ENCODE measurements around the gene GABRG3. TPM values are rescaled to one million over a fixed set of nuclear protein-coding genes. Genes with fewer than 3 reads are reported as not detected.

The GABRG3 gene
- total and polyA plus RNA-seq, 2 experiments from 2014 or later, result 0.15 to 0.43 TPM

- Histone ChIP-seq H3K4me2 (no peak overlapping the region), H4K20me1 (ENCODE audit: insufficient read depth, poor library complexity, severe bottlenecking) (no peaks in the 10 kb centered on the region), H3K9me2 (replicated peaks; ENCODE audit: insufficient read depth) (no peaks in the 10 kb centered on the region), H3K4me1 (ENCODE audit: insufficient read depth) (no peaks in the 10 kb centered on the region), H3K27ac (no peak overlapping the region), H3K36me3 (replicated peaks; ENCODE audit: insufficient read depth, low read depth) (no peaks in the 10 kb centered on the region), H3K9me3 (ENCODE audit: low read depth) (no peaks in the 10 kb centered on the region), H3K79me2 (no peaks in the 10 kb centered on the region), H3K27me3 (no peaks in the 10 kb centered on the region), H3K4me3 (no peak overlapping the region), H2AFZ (no peak overlapping the region)
- 91% methylated on average over 14 of the region's 14 CpGs for WGBS (ENCODE audit: low lambda C conversion rate, missing lambda C conversion rate)
- TF ChIP-seq EZH2 (IDR thresholded peaks at IDR 0.05; ENCODE audit: borderline replicate concordance) (no peak), EZH2phosphoT487 (IDR thresholded peaks at IDR 0.05; ENCODE audit: low read depth, severe bottlenecking, unreplicated experiment) (no peak), CTCF (IDR thresholded peaks at IDR 0.05; ENCODE audit: poor library complexity) (no peak)
- DNase-seq (ENCODE audit: low spot score), result no peak
Measured at GRCh38 chr15:27458345-27459084, 487.5 kb downstream of the GABRG3 start.

GRCh38 chr15:27459836-27460235 is 488.9 kb downstream of the GABRG3 start:
- Histone ChIP-seq H3K9me3 (ENCODE audit: low read depth) (no peaks in the 10 kb centered on the region), H3K79me2 (no peaks in the 10 kb centered on the region), H3K4me2 (no peak overlapping the region), H3K9me2 (replicated peaks; ENCODE audit: insufficient read depth) (no peaks in the 10 kb centered on the region), H4K20me1 (ENCODE audit: insufficient read depth, poor library complexity, severe bottlenecking) (no peaks in the 10 kb centered on the region), H3K27me3 (no peaks in the 10 kb centered on the region), H3K4me1 (ENCODE audit: insufficient read depth) (no peaks in the 10 kb centered on the region), H3K27ac (no peak overlapping the region), H3K4me3 (no peak overlapping the region), H2AFZ (no peak overlapping the region), H3K36me3 (replicated peaks; ENCODE audit: insufficient read depth, low read depth) (no peaks in the 10 kb centered on the region)
- DNase-seq (ENCODE audit: low spot score), result no peak
- TF ChIP-seq CTCF (IDR thresholded peaks at IDR 0.05; ENCODE audit: poor library complexity), result no peak
- TF ChIP-seq EZH2phosphoT487 (IDR thresholded peaks at IDR 0.05; ENCODE audit: low read depth, severe bottlenecking, unreplicated experiment), result no peak
- TF ChIP-seq EZH2 (IDR thresholded peaks at IDR 0.05; ENCODE audit: borderline replicate concordance), result no peak
- WGBS (ENCODE audit: low lambda C conversion rate, missing lambda C conversion rate), result 87% methylated on average over 4 of the region's 4 CpGs

GRCh38 chr15:27461181-27461580 is 490.2 kb downstream of the GABRG3 start:
- Histone ChIP-seq H3K4me3 (no peak overlapping the region), H3K9me2 (replicated peaks; ENCODE audit: insufficient read depth) (no peaks in the 10 kb centered on the region), H3K27me3 (no peaks in the 10 kb centered on the region), H3K36me3 (replicated peaks; ENCODE audit: insufficient read depth, low read depth) (no peaks in the 10 kb centered on the region), H3K27ac (no peak overlapping the region), H2AFZ (no peak overlapping the region), H4K20me1 (ENCODE audit: insufficient read depth, poor library complexity, severe bottlenecking) (no peaks in the 10 kb centered on the region), H3K4me2 (no peak overlapping the region), H3K79me2 (no peaks in the 10 kb centered on the region), H3K9me3 (ENCODE audit: low read depth) (no peaks in the 10 kb centered on the region), H3K4me1 (ENCODE audit: insufficient read depth) (no peaks in the 10 kb centered on the region)
- DNase-seq (ENCODE audit: low spot score), result no peak
- WGBS (ENCODE audit: low lambda C conversion rate, missing lambda C conversion rate), result 90% methylated on average over 5 of the region's 5 CpGs
- TF ChIP-seq EZH2 (IDR thresholded peaks at IDR 0.05; ENCODE audit: borderline replicate concordance) (no peak), EZH2phosphoT487 (IDR thresholded peaks at IDR 0.05; ENCODE audit: low read depth, severe bottlenecking, unreplicated experiment) (no peak), CTCF (IDR thresholded peaks at IDR 0.05; ENCODE audit: poor library complexity) (no peak)
